ENCODE measurements around the gene KCNIP4. TPM values are rescaled to one million over a fixed set of nuclear protein-coding genes. Genes with fewer than 3 reads are reported as not detected.

Gene KCNIP4
- total and polyA plus RNA-seq, 2 donors (not counting 3 experiments of a cell fraction or from before 2014, with no cell fraction given), result not detected

GRCh38 chr4:21742326-21742725 is 206.2 kb downstream of the KCNIP4 start:
- no peaks in the 10 kb centered on the region for H4K20me1 ChIP-seq (replicated peaks; ENCODE audit: control insufficient read depth, extremely low read depth, insufficient read depth, low read length)
- FAIRE-seq, result no peak
- ChIA-PET POLR2A (no interaction called here), CTCF (no interaction called here)
- no peaks in the 10 kb centered on the region for H3K4me1 ChIP-seq (ENCODE audit: control insufficient read depth, extremely low read depth, insufficient read depth, low read length)
- no peak overlapping the region for H3K4me3 ChIP-seq (replicated peaks in 1 of 3; ENCODE audit: insufficient read depth in 1 of 3, low read depth in 1 of 3, low read length in 3 of 3)
- TF ChIP-seq FOS (IDR thresholded peaks at IDR 0.05; ENCODE audit: borderline replicate concordance, insufficient read depth, low read length) (no peak), GATA2 (IDR thresholded peaks at IDR 0.05; ENCODE audit: insufficient read depth, insufficient read length, low read depth, low read length) (no peak), POLR2AphosphoS5 (IDR thresholded peaks at IDR 0.05; ENCODE audit: insufficient read depth, low read depth, low read length) (no peak)
- H3K79me2 ChIP-seq (ENCODE audit: control insufficient read depth, insufficient read depth, low read length), result no peaks in the 10 kb centered on the region
- dilution Hi-C loops (cut with MboI; ENCODE audit: extremely low pct_ligation_motif_present, low sequenced_read_pairs) (no loop called here), intact Hi-C loops (cut with micrococcal nuclease) (no loop called here)
- H3K9me1 ChIP-seq (replicated peaks; ENCODE audit: control insufficient read depth, extremely low read depth, insufficient read depth, low read length), result no peaks in the 10 kb centered on the region
- H3K36me3 ChIP-seq (ENCODE audit: control insufficient read depth in 2 of 2, extremely low read depth in 1 of 2, insufficient read depth in 2 of 2, low read length in 2 of 2), result no peaks in the 10 kb centered on the region
- no peak for DNase-seq (ENCODE audit: low read depth, low spot score)
- no TSS peak for BruUV-seq (replicated peaks)
- no peak overlapping the region for H3K9ac ChIP-seq (replicated peaks; ENCODE audit: extremely low read depth, insufficient read depth, low read length)
- H3K27ac ChIP-seq (ENCODE audit: insufficient read depth, low read depth, low read length), result no peak overlapping the region
- no peak overlapping the region for H3K4me2 ChIP-seq (ENCODE audit: insufficient read depth, low read length)
- H3K9me3 ChIP-seq (replicated peaks; ENCODE audit: control insufficient read depth, insufficient read depth, low read length), result no peaks in the 10 kb centered on the region
- no peak overlapping the region for H2AFZ ChIP-seq (ENCODE audit: low read depth, low read length)
- H3K27me3 ChIP-seq (ENCODE audit: control insufficient read depth in 2 of 2, insufficient read depth in 2 of 2, low read length in 2 of 2), result no peaks in the 10 kb centered on the region

GRCh38 chr4:21738821-21739220 is 209.8 kb downstream of the KCNIP4 start:
- BruUV-seq (replicated peaks), result no TSS peak
- no peaks in the 10 kb centered on the region for H3K36me3 ChIP-seq (ENCODE audit: control insufficient read depth in 2 of 2, extremely low read depth in 1 of 2, insufficient read depth in 2 of 2, low read length in 2 of 2)
- H4K20me1 ChIP-seq (replicated peaks; ENCODE audit: control insufficient read depth, extremely low read depth, insufficient read depth, low read length), result no peaks in the 10 kb centered on the region
- CTCF ChIA-PET, result no interaction called here
- H3K4me1 ChIP-seq (ENCODE audit: control insufficient read depth, extremely low read depth, insufficient read depth, low read length), result no peaks in the 10 kb centered on the region
- H3K9me3 ChIP-seq (replicated peaks; ENCODE audit: control insufficient read depth, insufficient read depth, low read length), result no peaks in the 10 kb centered on the region
- no peaks in the 10 kb centered on the region for H3K27me3 ChIP-seq (ENCODE audit: control insufficient read depth in 2 of 2, insufficient read depth in 2 of 2, low read length in 2 of 2)
- TF ChIP-seq MAX (IDR thresholded peaks at IDR 0.05; ENCODE audit: insufficient read depth, insufficient read length), result no peak
- TF ChIP-seq, protein P1, sequence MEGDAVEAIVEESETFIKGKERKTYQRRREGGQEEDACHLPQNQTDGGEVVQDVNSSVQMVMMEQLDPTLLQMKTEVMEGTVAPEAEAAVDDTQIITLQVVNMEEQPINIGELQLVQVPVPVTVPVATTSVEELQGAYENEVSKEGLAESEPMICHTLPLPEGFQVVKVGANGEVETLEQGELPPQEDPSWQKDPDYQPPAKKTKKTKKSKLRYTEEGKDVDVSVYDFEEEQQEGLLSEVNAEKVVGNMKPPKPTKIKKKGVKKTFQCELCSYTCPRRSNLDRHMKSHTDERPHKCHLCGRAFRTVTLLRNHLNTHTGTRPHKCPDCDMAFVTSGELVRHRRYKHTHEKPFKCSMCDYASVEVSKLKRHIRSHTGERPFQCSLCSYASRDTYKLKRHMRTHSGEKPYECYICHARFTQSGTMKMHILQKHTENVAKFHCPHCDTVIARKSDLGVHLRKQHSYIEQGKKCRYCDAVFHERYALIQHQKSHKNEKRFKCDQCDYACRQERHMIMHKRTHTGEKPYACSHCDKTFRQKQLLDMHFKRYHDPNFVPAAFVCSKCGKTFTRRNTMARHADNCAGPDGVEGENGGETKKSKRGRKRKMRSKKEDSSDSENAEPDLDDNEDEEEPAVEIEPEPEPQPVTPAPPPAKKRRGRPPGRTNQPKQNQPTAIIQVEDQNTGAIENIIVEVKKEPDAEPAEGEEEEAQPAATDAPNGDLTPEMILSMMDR (IDR thresholded peaks at IDR 0.05; ENCODE audit: extremely low read depth in 1 of 2, insufficient read depth in 1 of 2, low read depth in 1 of 2, low read length in 2 of 2), result no peak
- no peak for TF ChIP-seq GATA2 (IDR thresholded peaks at IDR 0.05; ENCODE audit: insufficient read depth, insufficient read length, low read depth, low read length)
- TF ChIP-seq EZH2 (IDR thresholded peaks at IDR 0.05; ENCODE audit: borderline replicate concordance, low read depth, low read length, severe bottlenecking), result no peak
- no peak for TF ChIP-seq JUN (IDR thresholded peaks at IDR 0.05; ENCODE audit: borderline replicate concordance, insufficient read depth, insufficient read length, low read depth)
- TF ChIP-seq FOS (IDR thresholded peaks at IDR 0.05; ENCODE audit: borderline replicate concordance, insufficient read depth, low read length), result no peak
- no peak for TF ChIP-seq POLR2AphosphoS5 (IDR thresholded peaks at IDR 0.05; ENCODE audit: insufficient read depth, low read depth, low read length)
- TF ChIP-seq MYC (IDR thresholded peaks at IDR 0.05; ENCODE audit: low read depth, low read length), result no peak
- TF ChIP-seq POLR2A (IDR thresholded peaks at IDR 0.05; ENCODE audit: low read depth, low read length), result no peak
- no peak overlapping the region for H2AFZ ChIP-seq (ENCODE audit: low read depth, low read length)
- H3K4me3 ChIP-seq (replicated peaks in 1 of 3; ENCODE audit: insufficient read depth in 1 of 3, low read depth in 1 of 3, low read length in 3 of 3), result no peak overlapping the region
- intact Hi-C loops (cut with micrococcal nuclease), result no loop called here
- no peaks in the 10 kb centered on the region for H3K79me2 ChIP-seq (ENCODE audit: control insufficient read depth, insufficient read depth, low read length)
- no peak overlapping the region for H3K27ac ChIP-seq (ENCODE audit: insufficient read depth, low read depth, low read length)
- DNase-seq (ENCODE audit: low read depth, low spot score), result no peak
- no peak for FAIRE-seq
- no peak overlapping the region for H3K9ac ChIP-seq (replicated peaks; ENCODE audit: extremely low read depth, insufficient read depth, low read length)
- dilution Hi-C loops (cut with MboI; ENCODE audit: extremely low pct_ligation_motif_present, low sequenced_read_pairs), result no loop called here
- H3K4me2 ChIP-seq (ENCODE audit: insufficient read depth, low read length), result no peak overlapping the region
- no peaks in the 10 kb centered on the region for H3K9me1 ChIP-seq (replicated peaks; ENCODE audit: control insufficient read depth, extremely low read depth, insufficient read depth, low read length)
- POLR2A ChIA-PET, result no interaction called here

Data from endothelial cell of umbilical vein (primary cell).